Activated T-cell treated with anti-CD3 and anti-CD28 coated beads, Interleukin-2, amount 50 U/mL, for 4 hours (primary cell): ENCODE measurements around the gene SF3B4. TPM values are rescaled to one million over a fixed set of nuclear protein-coding genes. Genes with fewer than 3 reads are reported as not detected.
A peak's percentile ranks its signal among the peaks of the same experiment; 100 is the strongest.
"Not testable (repeated sequence)": the region's sequence is repeated elsewhere in the genome, so short reads cannot be mapped to it uniquely, and the experiment has no call there.

Experiments
- ATAC-seq, 2 donors: fragments of 200-7000 bp; cut with Tn5 transposase; one replicate each; pipeline ENCODE4 v1.10.0; 2021
- DNase-seq: peaks from one replicate; pipeline ENCODE4 v3.0.0-alpha.2; 2020
- H3K27me3 Mint-ChIP-seq: one replicate; pipeline ENCODE4 v1.8.0; 2021; ENCODE audit warnings: low read depth, mixed read lengths
- H3K36me3 Mint-ChIP-seq: one replicate; pipeline ENCODE4 v1.8.0; 2022; ENCODE audit warnings: mixed read lengths; ENCODE audit not compliant: insufficient read depth
- H3K4me1 Mint-ChIP-seq: one replicate; pipeline ENCODE4 v1.8.0; 2021; ENCODE audit warnings: low read depth, mixed read lengths
- H3K4me3 Mint-ChIP-seq: one replicate; pipeline ENCODE4 v1.8.0; 2021; ENCODE audit warnings: mild to moderate bottlenecking, moderate library complexity, mixed read lengths
- H3K9me3 Mint-ChIP-seq: one replicate; pipeline ENCODE4 v1.8.0; 2021; ENCODE audit warnings: mixed read lengths
- total RNA-seq, 3 donors: library from RNA; stranded (reverse); gene quantifications; one replicate each; pipeline ENCODE4 v1.2.1, GENCODE V29; 2021

Gene SF3B4
- total RNA-seq, 3 donors from 2014 or later, result 129 to 135 (median 130) TPM

GRCh38 chr1:149942207-149942606 lies 14.6 kb upstream of the SF3B4 start:
- H3K36me3 Mint-ChIP-seq, result peaks cover 22% of the 10 kb centered on the region
- H3K27me3 Mint-ChIP-seq, result no peaks in the 10 kb centered on the region
- no peak overlapping the region for H3K4me3 Mint-ChIP-seq
- DNase-seq (no peak), ATAC-seq (no peak)
- H3K4me1 Mint-ChIP-seq, result peaks cover 24% of the 10 kb centered on the region
- no peaks in the 10 kb centered on the region for H3K9me3 Mint-ChIP-seq

- Mint-ChIP-seq H3K36me3 (peaks cover 16% of the 10 kb centered on the region), H3K9me3 (no peaks in the 10 kb centered on the region), H3K4me1 (peaks cover 28% of the 10 kb centered on the region), H3K4me3 (no peak overlapping the region), H3K27me3 (no peaks in the 10 kb centered on the region)
- ATAC-seq (no peak), DNase-seq (no peak)
Observed at GRCh38 chr1:149940427-149940826, 12.8 kb upstream of the SF3B4 start.

- H3K9me3 Mint-ChIP-seq, H3K36me3 Mint-ChIP-seq, DNase-seq, H3K27me3 Mint-ChIP-seq, ATAC-seq: not testable (repeated sequence)
- H3K4me1 Mint-ChIP-seq, result peaks cover 28% of the 10 kb centered on the region
- peak overlapping the region; percentile 19 for H3K4me3 Mint-ChIP-seq
Observed at GRCh38 chr1:149938668-149939003, 11.0 kb upstream of the SF3B4 start.

- ATAC-seq (peak in 1 of 2 donors; percentile 17), DNase-seq (no peak)
- Mint-ChIP-seq H3K4me3 (peak overlapping the region; percentile 20), H3K4me1 (peaks cover 24% of the 10 kb centered on the region), H3K36me3 (no peaks in the 10 kb centered on the region), H3K27me3 (peaks cover 2% of the 10 kb centered on the region), H3K9me3 (no peaks in the 10 kb centered on the region)
Observed at GRCh38 chr1:149937759-149938158, 10.2 kb upstream of the SF3B4 start.

GRCh38 chr1:149936992-149937705 lies 9.5 kb upstream of the SF3B4 start:
- Mint-ChIP-seq H3K36me3 (no peaks in the 10 kb centered on the region), H3K27me3 (peaks cover 2% of the 10 kb centered on the region), H3K4me3 (peak overlapping the region; percentile 20), H3K9me3 (no peaks in the 10 kb centered on the region), H3K4me1 (peaks cover 24% of the 10 kb centered on the region)
- DNase-seq (no peak), ATAC-seq (no peak)

GRCh38 chr1:149936170-149936991 lies 8.8 kb upstream of the SF3B4 start, which contains the start of gene MTMR11:
Gene MTMR11 (minus strand): TSS chr1:149936879. CDS start chr1:149936647, 232 bp downstream.
- H3K9me3 Mint-ChIP-seq, result no peaks in the 10 kb centered on the region
- peaks cover 27% of the 10 kb centered on the region for H3K4me1 Mint-ChIP-seq
- no peak for ATAC-seq
- peaks cover 2% of the 10 kb centered on the region for H3K27me3 Mint-ChIP-seq
- H3K4me3 Mint-ChIP-seq, result peak within 1 kb of the TSS; percentile 20
- no peaks in the 10 kb centered on the region for H3K36me3 Mint-ChIP-seq
- no peak for DNase-seq

GRCh38 chr1:149934356-149934755 lies 6.8 kb upstream of the SF3B4 start:
- Mint-ChIP-seq H3K4me1 (peaks cover 26% of the 10 kb centered on the region), H3K36me3 (no peaks in the 10 kb centered on the region), H3K4me3 (no peak overlapping the region), H3K9me3 (no peaks in the 10 kb centered on the region), H3K27me3 (peaks cover 2% of the 10 kb centered on the region)
- ATAC-seq, result no peak
- no peak for DNase-seq

- Mint-ChIP-seq H3K4me1 (peaks cover 28% of the 10 kb centered on the region), H3K4me3 (no peak overlapping the region), H3K27me3 (peaks cover 2% of the 10 kb centered on the region), H3K36me3 (no peaks in the 10 kb centered on the region), H3K9me3 (no peaks in the 10 kb centered on the region)
- DNase-seq (no peak), ATAC-seq (no peak)
Observed at GRCh38 chr1:149933208-149933607, 5.6 kb upstream of the SF3B4 start.

- DNase-seq (no peak), ATAC-seq (no peak)
- no peaks in the 10 kb centered on the region for H3K36me3 Mint-ChIP-seq
- H3K9me3 Mint-ChIP-seq, result no peaks in the 10 kb centered on the region
- peaks cover 2% of the 10 kb centered on the region for H3K27me3 Mint-ChIP-seq
- H3K4me3 Mint-ChIP-seq, result no peak overlapping the region
- H3K4me1 Mint-ChIP-seq, result peaks cover 22% of the 10 kb centered on the region
Observed at GRCh38 chr1:149932474-149932873, 4.9 kb upstream of the SF3B4 start.

- Mint-ChIP-seq H3K9me3 (no peaks in the 10 kb centered on the region), H3K36me3 (peaks cover 6% of the 10 kb centered on the region), H3K4me1 (peaks cover 23% of the 10 kb centered on the region), H3K27me3 (peaks cover 2% of the 10 kb centered on the region), H3K4me3 (no peak overlapping the region)
- DNase-seq (no peak), ATAC-seq (no peak)
Observed at GRCh38 chr1:149931212-149931790, 3.7 kb upstream of the SF3B4 start.

GRCh38 chr1:149929856-149930255 lies 2.3 kb upstream of the SF3B4 start:
- Mint-ChIP-seq H3K36me3 (peaks cover 19% of the 10 kb centered on the region), H3K4me1 (peaks cover 37% of the 10 kb centered on the region), H3K9me3 (no peaks in the 10 kb centered on the region), H3K4me3 (no peak overlapping the region), H3K27me3 (peaks cover 2% of the 10 kb centered on the region)
- DNase-seq (no peak), ATAC-seq (no peak)

GRCh38 chr1:149928401-149928724 lies 760 bp upstream of the SF3B4 start:
- H3K4me3 Mint-ChIP-seq, result peak overlapping the region; percentile 99
- H3K27me3 Mint-ChIP-seq, result no peaks in the 10 kb centered on the region
- ATAC-seq, result no peak
- H3K36me3 Mint-ChIP-seq, result peaks cover 31% of the 10 kb centered on the region
- DNase-seq, result no peak
- peaks cover 44% of the 10 kb centered on the region for H3K4me1 Mint-ChIP-seq
- H3K9me3 Mint-ChIP-seq, result no peaks in the 10 kb centered on the region

- ATAC-seq (no peak), DNase-seq (no peak)
- no peaks in the 10 kb centered on the region for H3K27me3 Mint-ChIP-seq
- H3K4me3 Mint-ChIP-seq, result peak overlapping the region; percentile 99
- H3K36me3 Mint-ChIP-seq, result peaks cover 42% of the 10 kb centered on the region
- no peaks in the 10 kb centered on the region for H3K9me3 Mint-ChIP-seq
- H3K4me1 Mint-ChIP-seq, result peaks cover 46% of the 10 kb centered on the region
Observed at GRCh38 chr1:149927056-149927562, 494 bp downstream of the SF3B4 start.

GRCh38 chr1:149926296-149926695 lies 1.3 kb downstream of the SF3B4 start:
- DNase-seq (no peak), ATAC-seq (no peak)
- peak overlapping the region; percentile 99 for H3K4me3 Mint-ChIP-seq
- H3K36me3 Mint-ChIP-seq, result peaks cover 48% of the 10 kb centered on the region
- H3K27me3 Mint-ChIP-seq, result no peaks in the 10 kb centered on the region
- peaks cover 42% of the 10 kb centered on the region for H3K4me1 Mint-ChIP-seq
- H3K9me3 Mint-ChIP-seq, result no peaks in the 10 kb centered on the region
